A549 (cell line): ENCODE measurements around the gene DRGX.

Experiments
- CTCF ChIP-seq: fragments of >200 bp; sonication (Bioruptor Twin); formaldehyde crosslinking; IDR thresholded peaks from 3 replicates; pipeline ENCODE4 v1.5.1; 2016
- MAX ChIP-seq: IDR thresholded peaks from 2 replicates; pipeline ENCODE4 v1.6.1; 2012
- MAZ ChIP-seq: fragments of 150-350 bp; IDR thresholded peaks from 2 replicates; pipeline ENCODE4 v1.6.1; 2014; ENCODE audit warnings: antibody characterized with exemption, low read depth, low read length, borderline replicate concordance
- NFE2L2 ChIP-seq: fragments of 150-350 bp; conservative IDR thresholded peaks from 2 replicates; pipeline ENCODE4 v1.6.1; 2014; ENCODE audit warnings: low read length
- POLR2A ChIP-seq: IDR thresholded peaks from 2 replicates; pipeline ENCODE4 v1.6.1; 2012; ENCODE audit warnings: mild to moderate bottlenecking, low read length
- REST ChIP-seq: fragments of 200-600 bp; sonication (generic); IDR thresholded peaks from 2 replicates; pipeline ENCODE4 v1.6.1; 2016; ENCODE audit warnings: antibody characterized with exemption, mild to moderate bottlenecking, moderate library complexity
- TP53 ChIP-seq: fragments of 250-450 bp; sonication (Bioruptor Pico); IDR thresholded peaks from 2 replicates; pipeline ENCODE4 v1.5.0; 2021; ENCODE audit warnings: mild to moderate bottlenecking, moderate library complexity
- USF2 ChIP-seq: fragments of 450-650 bp; IDR thresholded peaks from 2 replicates; pipeline ENCODE4 v1.6.1; 2014; ENCODE audit warnings: antibody characterized with exemption
- ZSCAN20 ChIP-seq: fragments of 250-450 bp; sonication (Bioruptor Pico); IDR thresholded peaks from 2 replicates; pipeline ENCODE4 v1.8.0; 2022; ENCODE audit warnings: mild to moderate bottlenecking, moderate library complexity

GRCh38 chr10:49350138-49350537 is 45.8 kb downstream of the DRGX start:
- TF ChIP-seq CTCF, result no peak
- no peak for TF ChIP-seq MAZ
- no peak for TF ChIP-seq MAX
- no peak for TF ChIP-seq REST
- TF ChIP-seq POLR2A, result no peak
- no peak for TF ChIP-seq USF2
- no peak for TF ChIP-seq TP53
- TF ChIP-seq NFE2L2, result no peak
- no peak for TF ChIP-seq ZSCAN20 (CRISPR knock-in tag)
